ENCODE results near the gene SMAD6. TPM values are rescaled to one million over a fixed set of nuclear protein-coding genes. Genes with fewer than 3 reads are reported as not detected.
A peak's percentile ranks its signal among the peaks of the same experiment; 100 is the strongest.

The SMAD6 gene
- total and polyA plus RNA-seq, 7 donors: 0.52 to 5.5 (median 3.0) TPM

GRCh38 chr15:66701422-66702034 is 508 bp upstream of the SMAD6 start:
- Histone ChIP-seq H3K27ac (peak overlapping the region; percentile 79), H3K27me3 (ENCODE audit: insufficient read depth in 3 of 3, low read length in 2 of 3) (no peaks in the 10 kb centered on the region), H3K9me3 (no peaks in the 10 kb centered on the region), H3K4me3 (peak overlapping the region; percentile 85), H3K4me1 (peaks cover 5% of the 10 kb centered on the region), H3K36me3 (ENCODE audit: insufficient read depth in 1 of 2, low read depth in 1 of 2) (no peaks in the 10 kb centered on the region)
- intact Hi-C loops (cut with DNase I): loop anchor here in 1 of 2 donors (5.0 kb wide), 1 partner anchor 151 kb away; no protein-coding TSS in a partner anchor
- ATAC-seq: peak; percentile 60 to 71 (median 64)
- TF ChIP-seq CTCF (IDR thresholded peaks at IDR 0.05): no peak
- WGBS, 3 donors: 0 to 1% (median 1%) methylated on average over 31 to 48 of the region's 48 CpGs
- peak; percentile 53 to 73 for DNase-seq

GRCh38 chr15:66702787-66703539 is 927 bp downstream of the SMAD6 start:
- Histone ChIP-seq H3K9me3 (no peaks in the 10 kb centered on the region), H3K4me3 (peak overlapping the region; percentile 85), H3K27me3 (ENCODE audit: insufficient read depth in 3 of 3, low read length in 2 of 3) (no peaks in the 10 kb centered on the region), H3K36me3 (ENCODE audit: insufficient read depth in 1 of 2, low read depth in 1 of 2) (no peaks in the 10 kb centered on the region), H3K4me1 (peaks cover 11% of the 10 kb centered on the region), H3K27ac (peak overlapping the region; percentile 79)
- intact Hi-C loops (cut with DNase I): loop anchor here in 1 of 2 donors (1.0 to 5.0 kb wide), 2 partner anchors 71 to 149 kb away; no protein-coding TSS in a partner anchor
- DNase-seq (peak in 1 of 2 donors; percentile 29), ATAC-seq (no peak)
- no peak for TF ChIP-seq CTCF (IDR thresholded peaks at IDR 0.05)
- WGBS, 3 donors: 0 to 1% (median 1%) methylated on average over 55 to 95 of the region's 95 CpGs

- WGBS, 3 donors: 0 to 1% (median 0%) methylated on average over 22 to 59 of the region's 59 CpGs
- TF ChIP-seq CTCF (IDR thresholded peaks at IDR 0.05): no peak
- DNase-seq (peak; percentile 39 to 71), ATAC-seq (no peak)
- Histone ChIP-seq H3K4me3 (peak overlapping the region; percentile 85), H3K36me3 (ENCODE audit: insufficient read depth in 1 of 2, low read depth in 1 of 2) (no peaks in the 10 kb centered on the region), H3K27ac (peak overlapping the region; percentile 79), H3K27me3 (ENCODE audit: insufficient read depth in 3 of 3, low read length in 2 of 3) (no peaks in the 10 kb centered on the region), H3K4me1 (peaks cover 11% of the 10 kb centered on the region), H3K9me3 (no peaks in the 10 kb centered on the region)
- intact Hi-C loops (cut with DNase I): loop anchor here in 1 of 2 donors (1.0 to 5.0 kb wide), 2 partner anchors 71 to 149 kb away; no protein-coding TSS in a partner anchor
These were observed 1.5 kb downstream of the SMAD6 start for GRCh38 chr15:66703540-66703941.

GRCh38 chr15:66704019-66704802 is 2.2 kb downstream of the SMAD6 start:
- no peak for DNase-seq
- H3K9me3 ChIP-seq: no peaks in the 10 kb centered on the region
- H3K4me1 ChIP-seq: peaks cover 11% of the 10 kb centered on the region
- no peaks in the 10 kb centered on the region for H3K27me3 ChIP-seq (ENCODE audit: insufficient read depth in 3 of 3, low read length in 2 of 3)
- no peak for ATAC-seq
- H3K36me3 ChIP-seq (ENCODE audit: insufficient read depth in 1 of 2, low read depth in 1 of 2): no peaks in the 10 kb centered on the region
- intact Hi-C loops (cut with DNase I): loop anchor here (2.0 to 5.0 kb wide), 2 partner anchors 21 to 148 kb away; no protein-coding TSS in a partner anchor
- TF ChIP-seq CTCF (IDR thresholded peaks at IDR 0.05): no peak
- H3K4me3 ChIP-seq: peak overlapping the region; percentile 85
- H3K27ac ChIP-seq: peak overlapping the region; percentile 79
- WGBS, 3 donors: 19 to 27% (median 20%) methylated on average over 22 to 30 of the region's 30 CpGs

Measured in psoas muscle (tissue), 8 donors.